GM12878 (cell line): ENCODE measurements around the gene NR2F1-AS1. TPM values are rescaled to one million over a fixed set of nuclear protein-coding genes. Genes with fewer than 3 reads are reported as not detected.
"Not testable (repeated sequence)": the region's sequence is repeated elsewhere in the genome, so short reads cannot be mapped to it uniquely, and the experiment has no call there.

Experiments
- ATAC-seq: fragments of 200-7000 bp; cut with Tn5 transposase; 3 replicates; pipeline ENCODE4 v1.9.1; 2020; ENCODE audit warnings: mild to moderate bottlenecking, moderate library complexity
- BruUV-seq: library from RNA; stranded (reverse); fragments of 400-500 nt; replicated peaks from 2 replicates; lab custom pipeline; 2021; lab: Mats Ljungman, UMichigan
- CTCF ChIA-PET: fragments of 300-600 bp; sonication (Branson Sonifier 250); formaldehyde crosslinking; extraction: SDS; loops from one replicate; lab custom pipeline; 2021; ENCODE audit warnings: inconsistent platforms; lab: Yijun Ruan, JAX
- POLR2A ChIA-PET: fragments of 350-600 bp; formaldehyde crosslinking; extraction: SDS; loops from one replicate; lab custom pipeline; 2021; ENCODE audit warnings: inconsistent platforms; lab: Charles Lee
- RAD21 ChIA-PET: fragments of 300-600 bp; sonication (Branson Sonifier 250); formaldehyde crosslinking; loops from one replicate; lab custom pipeline; 2023; ENCODE audit warnings: antibody characterized with exemption; ENCODE audit not compliant: unreplicated experiment; lab: Charles Lee
- SMC1A ChIA-PET: fragments of 300-600 bp; sonication (Branson Sonifier 250); formaldehyde crosslinking; loops from one replicate; lab custom pipeline; 2023; ENCODE audit not compliant: unreplicated experiment, uncharacterized antibody; lab: Charles Lee
- DNase-seq: peaks from one replicate; pipeline ENCODE4 v3.0.0-alpha.2; 2011; ENCODE audit warnings: low read depth, low spot score
- FAIRE-seq: peaks from 3 replicates; lab custom pipeline; 2011; peaks lifted over from hg19 to GRCh38; lab: Jason Lieb, UNC
- H2AFZ ChIP-seq: 2 replicates; pipeline ENCODE4 v1.6.0; 2011; ENCODE audit warnings: low read depth, low read length, control low read depth; ENCODE audit not compliant: control insufficient read depth
- H3K27ac ChIP-seq: 2 replicates; pipeline ENCODE4 v1.5.1; 2011; ENCODE audit warnings: control low read depth; ENCODE audit not compliant: control insufficient read depth, insufficient read depth
- H3K27me3 ChIP-seq, 2 experiments: replicated peaks in 1 of 2; 2 replicates each; pipeline versions ENCODE4 v1.6.0 to v1.6.1; 2011; ENCODE audit warnings: low read length in 1 of 2; ENCODE audit not compliant: control insufficient read depth in 2 of 2, insufficient read depth in 2 of 2
- H3K36me3 ChIP-seq, 2 experiments: 2 replicates each; pipeline ENCODE4 v1.5.1; 2011; ENCODE audit warnings: low read length in 1 of 2; ENCODE audit not compliant: control insufficient read depth in 2 of 2, insufficient read depth in 2 of 2
- H3K4me1 ChIP-seq: 2 replicates; pipeline ENCODE4 v1.6.1; 2011; ENCODE audit warnings: mild to moderate bottlenecking, low read length, moderate library complexity, mixed read lengths; ENCODE audit not compliant: control insufficient read depth, insufficient read depth
- H3K4me2 ChIP-seq: 2 replicates; pipeline ENCODE4 v1.6.0; 2011; ENCODE audit warnings: control low read depth; ENCODE audit not compliant: control insufficient read depth, insufficient read depth
- H3K4me3 ChIP-seq: fragments of 200-600 bp; sonication (generic); 2 replicates; pipeline ENCODE4 v1.5.1; 2016
- H3K79me2 ChIP-seq: 2 replicates; pipeline ENCODE4 v1.6.0; 2011; ENCODE audit warnings: low read length; ENCODE audit not compliant: control insufficient read depth, insufficient read depth
- H3K9ac ChIP-seq: 2 replicates; pipeline ENCODE4 v1.8.0; 2011; ENCODE audit warnings: low read length, control low read depth, mixed read lengths; ENCODE audit not compliant: control insufficient read depth, insufficient read depth
- H3K9me3 ChIP-seq: replicated peaks from 3 replicates; pipeline ENCODE4 v1.5.1; 2011; ENCODE audit warnings: mild to moderate bottlenecking, low read length; ENCODE audit not compliant: control insufficient read depth, insufficient read depth
- H4K20me1 ChIP-seq: 2 replicates; pipeline ENCODE4 v1.6.0; 2011; ENCODE audit not compliant: control insufficient read depth, insufficient read depth
- CBFB ChIP-seq: IDR thresholded peaks from 2 replicates; pipeline ENCODE4 v1.6.1; 2016; ENCODE audit warnings: antibody characterized with exemption, low read depth
- CBX3 ChIP-seq: fragments of 200-600 bp; sonication (generic); IDR thresholded peaks from 2 replicates; pipeline ENCODE4 v1.6.1; 2016; ENCODE audit warnings: low read depth, borderline replicate concordance
- E2F8 ChIP-seq: fragments of 450-650 bp; IDR thresholded peaks from 2 replicates; pipeline ENCODE4 v1.6.1; 2018; ENCODE audit warnings: mild to moderate bottlenecking, low read depth, moderate library complexity; ENCODE audit not compliant: partially characterized antibody
- EGR1 ChIP-seq, 2 experiments: IDR thresholded peaks; 1 replicate in 1 of 2; 2 replicates in 1 of 2; pipeline ENCODE4 v1.6.1; 2011 to 2012; ENCODE audit warnings: low read depth in 2 of 2, low read length in 2 of 2, borderline replicate concordance in 1 of 2, mild to moderate bottlenecking in 1 of 2, moderate library complexity in 1 of 2
- IKZF2 ChIP-seq, 2 experiments: fragments of 450-650 bp; IDR thresholded peaks; 2 replicates each; pipeline ENCODE4 v1.6.1; 2017; ENCODE audit warnings: mild to moderate bottlenecking in 2 of 2, moderate library complexity in 2 of 2
- MXI1 ChIP-seq: fragments of 150-350 bp; IDR thresholded peaks from 2 replicates; pipeline ENCODE4 v1.6.1; 2011; ENCODE audit warnings: low read depth, mild to moderate bottlenecking, inconsistent platforms, low read length, improper control_type of control experiment
- MYC ChIP-seq: IDR thresholded peaks from 2 replicates; pipeline ENCODE4 v1.6.1; 2011; ENCODE audit warnings: mild to moderate bottlenecking, low read length, moderate library complexity, inconsistent platforms; ENCODE audit not compliant: insufficient read depth, insufficient replicate concordance, insufficient read length, severe bottlenecking
- NFYB ChIP-seq: IDR thresholded peaks from 2 replicates; pipeline ENCODE4 v1.6.1; 2011; ENCODE audit warnings: low read depth, mild to moderate bottlenecking, low read length, improper control_type of control experiment, moderate library complexity; ENCODE audit not compliant: insufficient read depth
- PAX5 ChIP-seq: IDR thresholded peaks from 2 replicates; pipeline ENCODE4 v1.6.1; 2011; ENCODE audit warnings: low read depth, low read length, borderline replicate concordance
- RAD51 ChIP-seq: fragments of 450-650 bp; IDR thresholded peaks from 2 replicates; pipeline ENCODE4 v1.6.1; 2016; ENCODE audit warnings: moderate library complexity, mild to moderate bottlenecking, inconsistent platforms
- SMC3 ChIP-seq: IDR thresholded peaks from 2 replicates; pipeline ENCODE4 v1.6.1; 2011; ENCODE audit warnings: low read length, improper control_type of control experiment, borderline replicate concordance
- TBL1XR1 ChIP-seq: IDR thresholded peaks from 2 replicates; pipeline ENCODE4 v1.6.1; 2012; ENCODE audit warnings: low read depth, low read length, improper control_type of control experiment
- ZBED1 ChIP-seq: IDR thresholded peaks from 2 replicates; pipeline ENCODE4 v1.6.1; 2016; ENCODE audit warnings: borderline replicate concordance
- ZZZ3 ChIP-seq: IDR thresholded peaks from 2 replicates; pipeline ENCODE4 v1.6.1; 2011; ENCODE audit warnings: low read depth; ENCODE audit not compliant: control insufficient read depth, insufficient read length
- WGBS: methylation state at CpG from one replicate; pipeline ENCODE4 v1.1.6; 2016; ENCODE audit warnings: low lambda C conversion rate; ENCODE audit not compliant: insufficient replicate concordance, insufficient coverage; ENCODE audit errors: missing lambda C conversion rate; 5-methylcytosine and 5-hydroxymethylcytosine counted together
- in situ Hi-C: fragments of 300-500 bp; cut with MboI; formaldehyde crosslinking; loops from 9 replicates; pipeline ENCODE4 v1.14.3; 2018; ENCODE audit warnings: mixed read lengths
- intact Hi-C: fragments of 100-400 bp; cut with micrococcal nuclease; formaldehyde crosslinking; loops from one replicate; pipeline ENCODE4 v1.14.2; 2022; ENCODE audit not compliant: unreplicated experiment
- polyA plus RNA-seq, 11 experiments: library from polyadenylated mRNA; depleted of rRNA in 4 of 11; unstranded in 6 of 11; stranded (reverse) in 5 of 11; fragments of >200 nt; fragmentation: Nextera tagmentation in 4 of 11; fragmentation: Illumina TruSeq in 1 of 11; extraction: Ambion mirVana in 4 of 11; extraction: Trizol in 1 of 11; gene quantifications; 1 replicate in 1 of 11; 2 replicates in 10 of 11; pipeline versions ENCODE4 v1.2.1 to v1.2.3, GENCODE V29; 2011 to 2016; ENCODE audit warnings: inconsistent platforms in 2 of 11, missing spikeins in 2 of 11, low read depth in 1 of 11
- total RNA-seq, 4 experiments: library from RNA; depleted of rRNA in 3 of 4; stranded (reverse); fragments of >200 nt in 3 of 4; fragmentation: Illumina TruSeq in 1 of 4; extraction: Trizol in 1 of 4; gene quantifications; 2 replicates each; pipeline versions ENCODE4 v1.2.1 to v1.2.3, GENCODE V29; 2013 to 2021

Gene NR2F1-AS1
- total and polyA plus RNA-seq, 10 of the 15 experiments (the other 5 are each of a cell fraction or from before 2014, with no cell fraction given): 0.11 to 0.85 (median 0.27) TPM

- TF ChIP-seq RAD51: no peak
- TF ChIP-seq PAX5: no peak
- TF ChIP-seq NFYB: no peak
- TF ChIP-seq TBL1XR1: no peak
- TF ChIP-seq, all 136 proteins: peak for 0
Measured at GRCh38 chr5:93460286-93460685, 120.7 kb downstream of the NR2F1-AS1 start (continued).

GRCh38 chr5:93456796-93457195, 124.2 kb downstream of the NR2F1-AS1 start:
- H3K9ac ChIP-seq, H3K4me3 ChIP-seq, SMC1A ChIA-PET, in situ Hi-C loops, intact Hi-C loops, POLR2A ChIA-PET, BruUV-seq, H3K4me1 ChIP-seq, H3K9me3 ChIP-seq, FAIRE-seq, H3K27ac ChIP-seq, H3K36me3 ChIP-seq, H3K4me2 ChIP-seq, H3K27me3 ChIP-seq, H4K20me1 ChIP-seq, CTCF ChIA-PET, ATAC-seq, H2AFZ ChIP-seq, RAD21 ChIA-PET, DNase-seq, H3K79me2 ChIP-seq: not testable (repeated sequence)
- WGBS: 51% methylated on average over 7 of the region's 8 CpGs

- no peaks in the 10 kb centered on the region for H3K4me1 ChIP-seq
- H3K36me3 ChIP-seq: no peaks in the 10 kb centered on the region
- H3K4me2 ChIP-seq: no peak overlapping the region
- no peaks in the 10 kb centered on the region for H3K27me3 ChIP-seq
- H3K9me3 ChIP-seq: no peaks in the 10 kb centered on the region
- BruUV-seq: no TSS peak
- ChIA-PET CTCF (interaction anchor here (0.7 kb wide), 1 partner anchor 220 kb away, joined by 3 read pairs; no protein-coding TSS in a partner anchor), SMC1A (interaction anchor here (1.0 to 1.2 kb wide), 3 partner anchors 56 to 1955 kb away, joined by 3 read pairs; no protein-coding TSS in a partner anchor), RAD21 (no interaction called here), POLR2A (no interaction called here)
- H3K79me2 ChIP-seq: no peaks in the 10 kb centered on the region
- H3K9ac ChIP-seq: no peak overlapping the region
- DNase-seq (no peak), FAIRE-seq (no peak), ATAC-seq (peak; percentile 33; the same call in 1 of the 3 replicates)
- H2AFZ ChIP-seq: no peak overlapping the region
- WGBS: 32% methylated on average over 1 of the region's 1 CpG
- H3K27ac ChIP-seq: no peak overlapping the region
- no peaks in the 10 kb centered on the region for H4K20me1 ChIP-seq
- no peak overlapping the region for H3K4me3 ChIP-seq
- intact Hi-C loops: no loop called here
- in situ Hi-C loops: no loop called here
- no peak for TF ChIP-seq E2F8
- no peak for TF ChIP-seq CBFB
- no peak for TF ChIP-seq IKZF2 (IDR thresholded peaks at IDR 0.05)
- TF ChIP-seq ZBED1: no peak
- TF ChIP-seq MYC: no peak
- no peak for TF ChIP-seq CBX3
- TF ChIP-seq EGR1 (IDR thresholded peaks at IDR 0.05; ENCODE audit: borderline replicate concordance in 1 of 2, low read depth in 2 of 2, low read length in 2 of 2): no peak
- TF ChIP-seq ZZZ3: no peak
- TF ChIP-seq MXI1: no peak
- no peak for TF ChIP-seq TBL1XR1
- no peak for TF ChIP-seq SMC3
Measured at GRCh38 chr5:93454896-93455295, 126.1 kb downstream of the NR2F1-AS1 start.
